Measurements from ENCODE around the gene ZBED4.

DNA sequence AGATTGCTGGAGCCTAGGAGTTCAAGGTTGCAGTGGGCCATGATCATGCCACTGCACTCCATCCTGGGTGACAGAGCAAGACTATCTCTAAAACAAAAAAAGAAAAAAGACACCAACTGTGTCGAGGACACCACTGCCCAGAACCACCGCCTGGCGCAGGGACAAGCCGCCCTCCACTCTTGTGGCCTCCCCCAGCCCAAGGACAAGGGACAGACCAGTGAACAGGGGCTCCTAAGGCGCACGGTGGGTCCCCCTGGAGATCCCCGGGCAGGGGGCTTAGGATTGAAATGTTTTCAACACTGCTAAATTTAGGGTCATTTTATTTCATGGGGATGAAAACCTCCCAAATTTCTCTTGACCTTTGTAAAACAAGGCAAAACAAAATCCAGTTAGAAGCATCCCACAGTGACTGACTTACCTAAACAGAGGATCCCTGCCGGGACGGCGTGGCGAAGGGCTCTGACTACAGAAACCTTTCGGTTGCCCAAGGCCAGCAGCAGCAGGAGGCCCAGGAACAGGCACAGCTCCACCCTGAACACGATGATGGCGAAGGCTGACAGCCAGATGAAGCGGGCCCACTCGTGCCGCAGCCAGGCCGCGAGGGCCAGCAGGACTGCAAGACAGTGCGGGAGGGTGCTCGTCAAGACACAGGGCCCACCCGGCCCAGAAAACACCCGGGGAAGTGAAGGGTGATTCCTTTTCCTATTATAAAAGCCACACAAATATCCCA, 56.0 kb downstream of the ZBED4 start:
- TF ChIP-seq, protein P1, sequence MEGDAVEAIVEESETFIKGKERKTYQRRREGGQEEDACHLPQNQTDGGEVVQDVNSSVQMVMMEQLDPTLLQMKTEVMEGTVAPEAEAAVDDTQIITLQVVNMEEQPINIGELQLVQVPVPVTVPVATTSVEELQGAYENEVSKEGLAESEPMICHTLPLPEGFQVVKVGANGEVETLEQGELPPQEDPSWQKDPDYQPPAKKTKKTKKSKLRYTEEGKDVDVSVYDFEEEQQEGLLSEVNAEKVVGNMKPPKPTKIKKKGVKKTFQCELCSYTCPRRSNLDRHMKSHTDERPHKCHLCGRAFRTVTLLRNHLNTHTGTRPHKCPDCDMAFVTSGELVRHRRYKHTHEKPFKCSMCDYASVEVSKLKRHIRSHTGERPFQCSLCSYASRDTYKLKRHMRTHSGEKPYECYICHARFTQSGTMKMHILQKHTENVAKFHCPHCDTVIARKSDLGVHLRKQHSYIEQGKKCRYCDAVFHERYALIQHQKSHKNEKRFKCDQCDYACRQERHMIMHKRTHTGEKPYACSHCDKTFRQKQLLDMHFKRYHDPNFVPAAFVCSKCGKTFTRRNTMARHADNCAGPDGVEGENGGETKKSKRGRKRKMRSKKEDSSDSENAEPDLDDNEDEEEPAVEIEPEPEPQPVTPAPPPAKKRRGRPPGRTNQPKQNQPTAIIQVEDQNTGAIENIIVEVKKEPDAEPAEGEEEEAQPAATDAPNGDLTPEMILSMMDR (IDR thresholded peaks at IDR 0.05) = no peak
- TF ChIP-seq POLR2A (IDR thresholded peaks at IDR 0.05) = no peak

All from right lobe of liver (tissue), 4 donors.